Suppressor macrophage treated with lipopolysaccharide for 4 hours (primary cell): ENCODE results near the gene LRCH1.
A peak's percentile ranks its signal among the peaks of the same experiment; 100 is the strongest.

Source experiments
- DNase-seq: peaks from one replicate; pipeline ENCODE4 v3.0.0-alpha.2; 2020

LRCH1 gene

GRCh38 chr13:46595136-46595884 lies 42.3 kb downstream of the LRCH1 start:
- DNase-seq: no peak

- peak; percentile 59 for DNase-seq
Observed at GRCh38 chr13:46595885-46596275, 42.9 kb downstream of the LRCH1 start.

GRCh38 chr13:46596466-46596865 lies 43.5 kb downstream of the LRCH1 start:
- peak; percentile 64 for DNase-seq

- peak; percentile 78 for DNase-seq
Observed at GRCh38 chr13:46598140-46598819, 45.3 kb downstream of the LRCH1 start.

- no peak for DNase-seq
Observed at GRCh38 chr13:46598820-46599180, 45.8 kb downstream of the LRCH1 start.

- no peak for DNase-seq
Observed at GRCh38 chr13:46600943-46601311, 48.0 kb downstream of the LRCH1 start.

- no peak for DNase-seq
Observed at GRCh38 chr13:46602531-46602930, 49.6 kb downstream of the LRCH1 start.

GRCh38 chr13:46603165-46603603 lies 50.2 kb downstream of the LRCH1 start:
- no peak for DNase-seq

GRCh38 chr13:46604226-46604990 lies 51.4 kb downstream of the LRCH1 start:
- DNase-seq: no peak

- peak; percentile 26 for DNase-seq
Observed at GRCh38 chr13:46605076-46605824, 52.3 kb downstream of the LRCH1 start.

- DNase-seq: peak; percentile 89
Observed at GRCh38 chr13:46605825-46606554, 53.0 kb downstream of the LRCH1 start.

- no peak for DNase-seq
Observed at GRCh38 chr13:46606970-46607369, 54.0 kb downstream of the LRCH1 start.

- DNase-seq: no peak
Observed at GRCh38 chr13:46607768-46608564, 55.0 kb downstream of the LRCH1 start.

- no peak for DNase-seq
Observed at GRCh38 chr13:46609052-46609451, 56.1 kb downstream of the LRCH1 start.

- no peak for DNase-seq
Observed at GRCh38 chr13:46609726-46610125, 56.8 kb downstream of the LRCH1 start.

- no peak for DNase-seq
Observed at GRCh38 chr13:46612267-46612666, 59.3 kb downstream of the LRCH1 start.

- DNase-seq: no peak
Observed at GRCh38 chr13:46613409-46614049, 60.6 kb downstream of the LRCH1 start.

- peak; percentile 40 for DNase-seq
Observed at GRCh38 chr13:46614582-46614981, 61.6 kb downstream of the LRCH1 start.

GRCh38 chr13:46615888-46616531 lies 63.0 kb downstream of the LRCH1 start:
- no peak for DNase-seq

- no peak for DNase-seq
Observed at GRCh38 chr13:46617229-46617721, 64.3 kb downstream of the LRCH1 start.
